WTC11 (cell line): ENCODE data around the gene OGT.
"Not testable (repeated sequence)": the region's sequence is repeated elsewhere in the genome, so short reads cannot be mapped to it uniquely, and the experiment has no call there.

ENCODE experiments used
- ATF1 ChIP-seq: sonication (generic); formaldehyde crosslinking; IDR thresholded peaks from 2 replicates; pipeline ENCODE4 v1.8.1; 2023; ENCODE audit warnings: mild to moderate bottlenecking, moderate library complexity, missing genetic modification reagents
- FOXK1 ChIP-seq: sonication (generic); formaldehyde crosslinking; IDR thresholded peaks from 2 replicates; pipeline ENCODE4 v1.8.0; 2022; ENCODE audit warnings: mild to moderate bottlenecking, moderate library complexity, missing genetic modification reagents
- JUN ChIP-seq: sonication (generic); formaldehyde crosslinking; IDR thresholded peaks from 2 replicates; pipeline ENCODE4 v1.8.0; 2023; ENCODE audit warnings: mild to moderate bottlenecking, missing genetic modification reagents
- NFYB ChIP-seq: sonication (generic); formaldehyde crosslinking; conservative IDR thresholded peaks from 2 replicates; pipeline ENCODE4 v1.8.0; 2022; ENCODE audit warnings: low read depth, missing genetic modification reagents
- SP1 ChIP-seq: sonication (generic); formaldehyde crosslinking; conservative IDR thresholded peaks from 2 replicates; pipeline ENCODE4 v1.8.1; 2022; ENCODE audit warnings: missing genetic modification reagents
- TCF7 ChIP-seq: sonication (generic); formaldehyde crosslinking; IDR thresholded peaks from 2 replicates; pipeline ENCODE4 v1.8.0; 2022; ENCODE audit warnings: mild to moderate bottlenecking, low read depth, missing genetic modification reagents, moderate library complexity
- ZBTB21 ChIP-seq: sonication (generic); formaldehyde crosslinking; IDR thresholded peaks from 2 replicates; pipeline ENCODE4 v1.8.1; 2023; ENCODE audit warnings: mild to moderate bottlenecking, missing genetic modification reagents, borderline replicate concordance
- TF ChIP-seq, protein P1 (sequence below): fragments of 200-600 bp; IDR thresholded peaks from 2 replicates; pipeline ENCODE4 v1.8.0; 2022; ENCODE audit warnings: antibody characterized with exemption
- TF ChIP-seq, protein P2 (sequence below): sonication (generic); formaldehyde crosslinking; IDR thresholded peaks from 2 replicates; pipeline ENCODE4 v1.8.0; 2022; ENCODE audit warnings: mild to moderate bottlenecking, missing genetic modification reagents
- TF ChIP-seq, protein P3 (sequence below): sonication (generic); formaldehyde crosslinking; IDR thresholded peaks from 2 replicates; pipeline ENCODE4 v1.8.1; 2023; ENCODE audit warnings: mild to moderate bottlenecking, missing genetic modification reagents
- TF ChIP-seq, protein P4 (sequence below): sonication (generic); formaldehyde crosslinking; IDR thresholded peaks from 2 replicates; pipeline ENCODE4 v1.8.0; 2022; ENCODE audit warnings: mild to moderate bottlenecking, missing genetic modification reagents

DNA sequence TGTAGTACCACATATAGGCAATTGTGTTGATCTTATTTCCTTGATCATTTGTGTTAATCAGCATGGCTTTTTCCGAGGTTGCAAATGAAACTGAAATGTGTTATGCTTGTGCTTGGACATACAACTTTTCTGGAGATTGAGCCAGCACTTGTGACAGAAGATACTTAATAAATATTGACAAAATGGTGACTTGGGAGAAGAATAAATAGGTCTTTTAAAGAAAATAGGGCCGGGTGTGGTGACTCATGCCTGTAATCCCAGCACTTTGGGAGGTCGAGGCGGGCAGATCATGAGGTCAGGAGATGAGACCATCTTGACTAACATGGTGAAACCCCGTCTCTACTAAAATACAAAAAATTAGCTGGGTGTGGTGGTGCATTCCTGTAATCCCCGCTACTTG is 26.9 kb downstream of the OGT start:
- not testable (repeated sequence) for TF ChIP-seq ATF1 (CRISPR knock-in tag); JUN; SP1 (CRISPR knock-in tag); NFYB (CRISPR knock-in tag); FOXK1; ZBTB21 (CRISPR knock-in tag); TCF7 (CRISPR knock-in tag)
- TF ChIP-seq, protein P1, sequence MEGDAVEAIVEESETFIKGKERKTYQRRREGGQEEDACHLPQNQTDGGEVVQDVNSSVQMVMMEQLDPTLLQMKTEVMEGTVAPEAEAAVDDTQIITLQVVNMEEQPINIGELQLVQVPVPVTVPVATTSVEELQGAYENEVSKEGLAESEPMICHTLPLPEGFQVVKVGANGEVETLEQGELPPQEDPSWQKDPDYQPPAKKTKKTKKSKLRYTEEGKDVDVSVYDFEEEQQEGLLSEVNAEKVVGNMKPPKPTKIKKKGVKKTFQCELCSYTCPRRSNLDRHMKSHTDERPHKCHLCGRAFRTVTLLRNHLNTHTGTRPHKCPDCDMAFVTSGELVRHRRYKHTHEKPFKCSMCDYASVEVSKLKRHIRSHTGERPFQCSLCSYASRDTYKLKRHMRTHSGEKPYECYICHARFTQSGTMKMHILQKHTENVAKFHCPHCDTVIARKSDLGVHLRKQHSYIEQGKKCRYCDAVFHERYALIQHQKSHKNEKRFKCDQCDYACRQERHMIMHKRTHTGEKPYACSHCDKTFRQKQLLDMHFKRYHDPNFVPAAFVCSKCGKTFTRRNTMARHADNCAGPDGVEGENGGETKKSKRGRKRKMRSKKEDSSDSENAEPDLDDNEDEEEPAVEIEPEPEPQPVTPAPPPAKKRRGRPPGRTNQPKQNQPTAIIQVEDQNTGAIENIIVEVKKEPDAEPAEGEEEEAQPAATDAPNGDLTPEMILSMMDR = not testable (repeated sequence)
- TF ChIP-seq, protein P2, sequence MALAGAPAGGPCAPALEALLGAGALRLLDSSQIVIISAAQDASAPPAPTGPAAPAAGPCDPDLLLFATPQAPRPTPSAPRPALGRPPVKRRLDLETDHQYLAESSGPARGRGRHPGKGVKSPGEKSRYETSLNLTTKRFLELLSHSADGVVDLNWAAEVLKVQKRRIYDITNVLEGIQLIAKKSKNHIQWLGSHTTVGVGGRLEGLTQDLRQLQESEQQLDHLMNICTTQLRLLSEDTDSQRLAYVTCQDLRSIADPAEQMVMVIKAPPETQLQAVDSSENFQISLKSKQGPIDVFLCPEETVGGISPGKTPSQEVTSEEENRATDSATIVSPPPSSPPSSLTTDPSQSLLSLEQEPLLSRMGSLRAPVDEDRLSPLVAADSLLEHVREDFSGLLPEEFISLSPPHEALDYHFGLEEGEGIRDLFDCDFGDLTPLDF (CRISPR knock-in tag) = not testable (repeated sequence)
- TF ChIP-seq, protein P3, sequence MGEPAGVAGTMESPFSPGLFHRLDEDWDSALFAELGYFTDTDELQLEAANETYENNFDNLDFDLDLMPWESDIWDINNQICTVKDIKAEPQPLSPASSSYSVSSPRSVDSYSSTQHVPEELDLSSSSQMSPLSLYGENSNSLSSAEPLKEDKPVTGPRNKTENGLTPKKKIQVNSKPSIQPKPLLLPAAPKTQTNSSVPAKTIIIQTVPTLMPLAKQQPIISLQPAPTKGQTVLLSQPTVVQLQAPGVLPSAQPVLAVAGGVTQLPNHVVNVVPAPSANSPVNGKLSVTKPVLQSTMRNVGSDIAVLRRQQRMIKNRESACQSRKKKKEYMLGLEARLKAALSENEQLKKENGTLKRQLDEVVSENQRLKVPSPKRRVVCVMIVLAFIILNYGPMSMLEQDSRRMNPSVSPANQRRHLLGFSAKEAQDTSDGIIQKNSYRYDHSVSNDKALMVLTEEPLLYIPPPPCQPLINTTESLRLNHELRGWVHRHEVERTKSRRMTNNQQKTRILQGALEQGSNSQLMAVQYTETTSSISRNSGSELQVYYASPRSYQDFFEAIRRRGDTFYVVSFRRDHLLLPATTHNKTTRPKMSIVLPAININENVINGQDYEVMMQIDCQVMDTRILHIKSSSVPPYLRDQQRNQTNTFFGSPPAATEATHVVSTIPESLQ (CRISPR knock-in tag) = not testable (repeated sequence)
- TF ChIP-seq, protein P4, sequence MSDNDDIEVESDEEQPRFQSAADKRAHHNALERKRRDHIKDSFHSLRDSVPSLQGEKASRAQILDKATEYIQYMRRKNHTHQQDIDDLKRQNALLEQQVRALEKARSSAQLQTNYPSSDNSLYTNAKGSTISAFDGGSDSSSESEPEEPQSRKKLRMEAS (CRISPR knock-in tag) = not testable (repeated sequence)
